Measurements from ENCODE around the gene PTPA.
"Not testable (repeated sequence)": the region's sequence is repeated elsewhere in the genome, so short reads cannot be mapped to it uniquely, and the experiment has no call there.

PTPA gene

DNA sequence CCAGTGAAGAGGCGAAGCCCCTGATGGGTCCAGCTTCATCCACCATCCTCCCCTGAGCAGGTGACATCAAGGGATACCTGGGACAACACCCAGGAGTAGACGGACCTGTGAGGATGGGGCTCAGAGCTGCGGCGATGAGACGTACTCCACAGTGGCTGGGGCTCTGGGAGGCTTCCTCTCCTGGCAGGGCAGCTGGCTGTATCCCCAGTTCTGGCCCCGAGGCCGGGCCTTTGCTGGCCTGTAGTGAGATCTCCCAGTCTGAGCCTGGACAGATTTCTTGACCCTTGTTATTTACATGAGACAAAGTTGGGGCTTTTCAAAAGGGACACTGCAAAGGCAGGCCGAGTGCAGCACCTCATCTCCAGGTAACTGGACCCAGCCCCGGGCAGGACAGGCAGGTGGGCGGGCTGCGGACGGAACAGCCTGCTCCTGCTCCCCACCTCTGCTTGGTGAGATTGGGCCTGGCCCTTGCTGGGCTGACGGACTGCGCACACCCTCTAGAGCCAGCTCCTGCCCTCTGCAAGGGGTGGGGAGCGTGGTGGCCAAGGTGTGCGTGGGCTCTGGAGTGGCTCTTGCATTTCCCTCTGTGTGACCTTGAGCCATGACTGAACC lies 43.8 kb downstream of the PTPA start:
- H3K4me3 ChIP-seq (ENCODE audit: low read depth, low read length): no peak overlapping the region
- in situ Hi-C loops (cut with HindIII; ENCODE audit: low sequenced_read_pairs): no loop called here
- no peak for DNase-seq (ENCODE audit: low read depth)
- TF ChIP-seq CTCF (IDR thresholded peaks at IDR 0.05; ENCODE audit: low read depth, low read length, missing control alignments): no peak

- in situ Hi-C loops (cut with HindIII; ENCODE audit: low sequenced_read_pairs): no loop called here
- H3K4me3 ChIP-seq (ENCODE audit: low read depth, low read length): no peak overlapping the region
- no peak for TF ChIP-seq CTCF (IDR thresholded peaks at IDR 0.05; ENCODE audit: low read depth, low read length, missing control alignments)
- no peak for DNase-seq (ENCODE audit: low read depth)
Measured at GRCh38 chr9:129156163-129156562, 44.9 kb downstream of the PTPA start.

DNA sequence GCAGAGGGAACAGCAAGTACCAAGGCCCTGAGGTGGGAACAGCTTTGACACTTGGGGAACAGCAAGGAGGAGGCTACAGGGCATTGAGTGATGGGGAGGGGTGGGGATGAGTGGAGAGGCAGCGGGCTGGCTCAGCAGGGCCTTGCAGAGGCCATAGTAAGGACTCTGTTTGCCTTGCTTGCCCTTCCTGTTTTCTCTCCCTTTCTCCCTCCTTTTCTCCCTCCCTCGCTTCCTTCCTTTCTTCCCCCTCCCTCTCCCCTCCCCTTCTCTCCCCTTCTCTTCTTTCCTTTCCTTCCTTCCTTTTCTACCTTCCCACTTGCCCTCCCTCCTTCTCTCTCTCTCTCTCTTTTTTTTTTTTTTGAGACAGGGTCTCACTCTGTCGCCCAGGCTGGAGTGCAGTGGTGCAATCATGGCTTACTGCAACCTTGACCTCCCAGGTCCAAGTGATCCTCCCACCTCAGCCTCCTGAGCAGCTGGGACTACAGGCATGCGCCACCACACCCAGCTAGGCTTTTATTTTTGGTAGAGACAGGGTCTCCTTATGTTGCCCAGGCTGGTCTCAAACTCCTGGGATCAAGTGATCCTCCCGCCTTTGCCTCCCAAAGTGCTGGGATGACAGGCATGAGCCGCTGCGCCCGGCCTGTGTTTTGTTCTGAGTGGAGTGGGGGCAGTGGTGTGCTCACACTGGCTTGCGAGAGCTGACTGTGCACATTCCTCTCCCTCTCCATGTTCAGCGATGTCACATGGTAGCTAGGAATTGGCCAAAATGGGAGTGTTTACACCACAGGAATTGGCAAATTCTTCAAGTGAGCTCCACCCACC lies 49.7 kb downstream of the PTPA start:
- in situ Hi-C loops (cut with HindIII; ENCODE audit: low sequenced_read_pairs): no loop called here
- TF ChIP-seq CTCF (IDR thresholded peaks at IDR 0.05; ENCODE audit: low read depth, low read length, missing control alignments): no peak
- no peak overlapping the region for H3K4me3 ChIP-seq (ENCODE audit: low read depth, low read length)
- no peak for DNase-seq (ENCODE audit: low read depth)

DNA sequence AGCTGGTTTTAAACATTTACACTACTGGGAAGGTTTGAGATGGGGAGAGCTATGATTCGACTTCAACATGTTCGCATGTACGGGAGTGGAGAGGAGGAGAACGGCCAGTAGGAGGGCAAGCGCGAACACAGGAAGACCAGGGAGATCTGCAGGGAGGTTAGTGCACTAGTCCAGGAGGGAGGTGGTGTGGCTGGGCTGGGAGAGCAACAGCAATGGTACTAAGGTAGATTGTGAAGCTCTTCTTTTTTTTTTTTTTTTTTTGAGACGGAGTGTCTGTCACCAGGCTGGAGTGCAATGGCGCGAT lies 50.3 kb downstream of the PTPA start:
- in situ Hi-C loops (cut with HindIII; ENCODE audit: low sequenced_read_pairs): no loop called here
- no peak overlapping the region for H3K4me3 ChIP-seq (ENCODE audit: low read depth, low read length)
- TF ChIP-seq CTCF (IDR thresholded peaks at IDR 0.05; ENCODE audit: low read depth, low read length, missing control alignments): no peak
- DNase-seq (ENCODE audit: low read depth): no peak

- TF ChIP-seq CTCF (IDR thresholded peaks at IDR 0.05; ENCODE audit: low read depth, low read length, missing control alignments): no peak
- H3K4me3 ChIP-seq (ENCODE audit: low read depth, low read length): no peak overlapping the region
- in situ Hi-C loops (cut with HindIII; ENCODE audit: low sequenced_read_pairs): no loop called here
- no peak for DNase-seq (ENCODE audit: low read depth)
Measured at GRCh38 chr9:129162497-129163197, 51.4 kb downstream of the PTPA start.

DNA sequence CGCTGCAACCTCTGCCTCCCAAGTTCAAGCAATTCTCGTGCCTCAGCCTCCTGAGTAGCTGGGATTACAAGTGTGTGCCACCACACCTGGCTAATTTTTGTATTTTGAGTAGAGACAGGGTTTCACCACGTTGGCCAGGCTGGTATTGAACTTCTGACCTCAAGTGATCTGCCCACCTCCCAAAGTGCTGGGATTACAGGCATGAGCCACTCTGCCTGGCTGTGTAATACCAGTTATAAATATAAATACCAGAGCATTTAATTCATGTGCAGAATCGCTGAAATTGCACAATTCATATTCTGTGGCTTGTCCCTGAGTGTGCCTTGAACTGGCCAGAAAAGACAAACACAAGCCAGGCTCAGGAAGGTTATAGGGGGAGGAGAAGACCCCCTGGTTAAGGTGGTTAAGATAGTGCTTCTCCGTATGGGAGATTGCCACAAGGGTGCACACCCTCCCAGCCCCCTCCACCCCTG lies 52.0 kb downstream of the PTPA start:
- DNase-seq (ENCODE audit: low read depth); in situ Hi-C loops (cut with HindIII; ENCODE audit: low sequenced_read_pairs); H3K4me3 ChIP-seq (ENCODE audit: low read depth, low read length): not testable (repeated sequence)

- no peak for DNase-seq (ENCODE audit: low read depth)
- H3K4me3 ChIP-seq (ENCODE audit: low read depth, low read length): no peak overlapping the region
- in situ Hi-C loops (cut with HindIII; ENCODE audit: low sequenced_read_pairs): no loop called here
- TF ChIP-seq CTCF (IDR thresholded peaks at IDR 0.05; ENCODE audit: low read depth, low read length, missing control alignments): no peak
Measured at GRCh38 chr9:129163753-129164152, 52.5 kb downstream of the PTPA start.
